Lower leg skin (tissue), 3 donors: ENCODE data around the gene TEX13C.

ENCODE experiments used
- CTCF ChIP-seq, 3 donors: fragments of 450-650 bp; IDR thresholded peaks; one replicate each; pipeline ENCODE4 v1.5.1; 2016; ENCODE audit warnings: antibody characterized with exemption in 3 of 3, mild to moderate bottlenecking in 3 of 3, moderate library complexity in 2 of 3
- POLR2A ChIP-seq, 2 donors: fragments of 450-650 bp; IDR thresholded peaks; one replicate each; pipeline ENCODE4 v1.6.1; 2016 to 2017; ENCODE audit warnings: antibody characterized with exemption in 2 of 2, mild to moderate bottlenecking in 1 of 2, moderate library complexity in 1 of 2

GRCh38 chrX:125326599-125326998, 6.9 kb downstream of the TEX13C start:
- TF ChIP-seq CTCF (IDR thresholded peaks at IDR 0.05) (no peak), POLR2A (IDR thresholded peaks at IDR 0.05) (no peak)
